Measurements from ENCODE around the gene PRAC1. TPM values are rescaled to one million over a fixed set of nuclear protein-coding genes. Genes with fewer than 3 reads are reported as not detected.

The PRAC1 gene
- total and polyA plus RNA-seq, 2 donors (not counting 1 experiment from before 2014, with no cell fraction given), result not detected

DNA sequence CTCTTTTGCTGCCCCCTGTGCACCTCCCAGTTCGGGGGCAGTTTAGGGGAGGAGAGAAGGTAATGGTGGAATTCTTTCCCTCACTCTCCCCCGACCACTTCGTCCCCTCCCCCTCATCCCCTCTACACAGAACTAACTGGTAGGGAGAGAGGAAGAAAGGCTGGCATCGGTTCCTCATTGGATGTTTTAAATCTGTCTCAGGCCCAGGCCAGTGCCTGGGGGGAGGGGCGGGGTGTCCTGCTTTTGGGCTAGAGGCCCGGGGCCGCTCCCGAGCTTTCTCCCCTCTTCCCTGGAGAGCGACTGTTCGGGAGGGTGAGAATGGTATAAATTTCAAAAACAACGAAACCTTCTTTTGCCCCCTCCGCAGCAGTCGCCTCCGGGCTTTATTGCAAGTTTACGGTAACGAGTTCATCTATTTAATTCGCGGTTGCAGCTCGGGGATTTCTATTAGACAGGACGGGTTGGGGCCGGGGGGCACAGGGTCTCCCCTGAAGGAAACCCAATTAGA lies 651 bp upstream of the PRAC1 start, which contains the start of gene PRAC2:
TSS of gene PRAC2 (plus strand) at position 271 of the 508 bp plus-strand sequence. CDS start 1,226 bp downstream, outside the sequence.
- peaks cover 84% of the 10 kb centered on the region for H3K27me3 Mint-ChIP-seq
- DNase-seq, result peak; percentile 48
- H3K9me3 ChIP-seq (ENCODE audit: control extremely low read depth in 1 of 3, control insufficient read depth in 2 of 3, insufficient read depth in 1 of 3, low read length in 2 of 3), result peaks cover 2 to 83% (median 13%) of the 10 kb centered on the region in 3 donors
- peaks cover 0 to 100% (median 91%) of the 10 kb centered on the region in 4 experiments for H3K27me3 ChIP-seq (replicated peaks in 1 of 4; ENCODE audit: control extremely low read depth in 1 of 4, control insufficient read depth in 3 of 4, insufficient read depth in 4 of 4, low read length in 3 of 4)
- no peak within 1 kb of the TSS for H3K27ac ChIP-seq (ENCODE audit: low read length in 2 of 2)
- no peaks in the 10 kb centered on the region for H3K79me2 ChIP-seq (ENCODE audit: control insufficient read depth, insufficient read depth, low read length)
- no peaks in the 10 kb centered on the region for H3K9me3 Mint-ChIP-seq (ENCODE audit: insufficient read depth)
- POLR2A ChIA-PET, result no interaction called here
- ATAC-seq (ENCODE audit: low read depth), result no peak
- H3K4me1 Mint-ChIP-seq, result peaks cover 39% of the 10 kb centered on the region
- CTCF ChIA-PET, result interaction anchor here (0.9 to 2.9 kb wide), 8 partner anchors 13 to 162 kb away, joined by 3 to 21 read pairs (median 10); no protein-coding TSS in a partner anchor
- H3K4me2 ChIP-seq (replicated peaks; ENCODE audit: low read depth, low read length, poor library complexity, severe bottlenecking), result peak within 1 kb of the TSS; percentile 54
- H3K4me3 ChIP-seq (ENCODE audit: control extremely low read depth in 1 of 5, extremely low read depth in 1 of 5, insufficient read depth in 1 of 5, low read depth in 2 of 5, low read length in 4 of 5), result peak within 1 kb of the TSS in 2 of 5 experiments; percentile 17 to 18
- no peaks in the 10 kb centered on the region for H4K20me1 ChIP-seq (ENCODE audit: control insufficient read depth, insufficient read depth, low read length, poor library complexity, severe bottlenecking)
- no peak within 1 kb of the TSS for H3K9ac ChIP-seq (ENCODE audit: low read length)
- intact Hi-C loops (cut with micrococcal nuclease), result loop anchor here (10.0 kb wide), 1 partner anchor 272 kb away; the partner anchor contains the start of gene IGF2BP1
- no peaks in the 10 kb centered on the region for H3K36me3 ChIP-seq (replicated peaks in 1 of 2; ENCODE audit: control extremely low read depth in 1 of 2, control insufficient read depth in 1 of 2, extremely low read depth in 1 of 2, insufficient read depth in 2 of 2, low read length in 1 of 2)
- TF ChIP-seq, protein P1, sequence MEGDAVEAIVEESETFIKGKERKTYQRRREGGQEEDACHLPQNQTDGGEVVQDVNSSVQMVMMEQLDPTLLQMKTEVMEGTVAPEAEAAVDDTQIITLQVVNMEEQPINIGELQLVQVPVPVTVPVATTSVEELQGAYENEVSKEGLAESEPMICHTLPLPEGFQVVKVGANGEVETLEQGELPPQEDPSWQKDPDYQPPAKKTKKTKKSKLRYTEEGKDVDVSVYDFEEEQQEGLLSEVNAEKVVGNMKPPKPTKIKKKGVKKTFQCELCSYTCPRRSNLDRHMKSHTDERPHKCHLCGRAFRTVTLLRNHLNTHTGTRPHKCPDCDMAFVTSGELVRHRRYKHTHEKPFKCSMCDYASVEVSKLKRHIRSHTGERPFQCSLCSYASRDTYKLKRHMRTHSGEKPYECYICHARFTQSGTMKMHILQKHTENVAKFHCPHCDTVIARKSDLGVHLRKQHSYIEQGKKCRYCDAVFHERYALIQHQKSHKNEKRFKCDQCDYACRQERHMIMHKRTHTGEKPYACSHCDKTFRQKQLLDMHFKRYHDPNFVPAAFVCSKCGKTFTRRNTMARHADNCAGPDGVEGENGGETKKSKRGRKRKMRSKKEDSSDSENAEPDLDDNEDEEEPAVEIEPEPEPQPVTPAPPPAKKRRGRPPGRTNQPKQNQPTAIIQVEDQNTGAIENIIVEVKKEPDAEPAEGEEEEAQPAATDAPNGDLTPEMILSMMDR (IDR thresholded peaks at IDR 0.05), result no peak
- TF ChIP-seq EZH2 (IDR thresholded peaks at IDR 0.05; ENCODE audit: borderline replicate concordance, insufficient read depth, low read depth, low read length, poor library complexity, severe bottlenecking), result no peak
- H3K27ac Mint-ChIP-seq, result peak within 1 kb of the TSS; percentile 69
- H3K4me1 ChIP-seq (ENCODE audit: control insufficient read depth in 2 of 2, insufficient read depth in 2 of 2, low read length in 2 of 2), result peaks cover 51 to 76% of the 10 kb centered on the region in 2 donors
- WGBS (ENCODE audit: insufficient coverage), result 1% methylated on average over 12 of the region's 21 CpGs
- H3K4me3 Mint-ChIP-seq, result peak within 1 kb of the TSS; percentile 62
- no peak within 1 kb of the TSS for H2AFZ ChIP-seq (ENCODE audit: insufficient read depth, low read depth, low read length, poor library complexity, severe bottlenecking)

DNA sequence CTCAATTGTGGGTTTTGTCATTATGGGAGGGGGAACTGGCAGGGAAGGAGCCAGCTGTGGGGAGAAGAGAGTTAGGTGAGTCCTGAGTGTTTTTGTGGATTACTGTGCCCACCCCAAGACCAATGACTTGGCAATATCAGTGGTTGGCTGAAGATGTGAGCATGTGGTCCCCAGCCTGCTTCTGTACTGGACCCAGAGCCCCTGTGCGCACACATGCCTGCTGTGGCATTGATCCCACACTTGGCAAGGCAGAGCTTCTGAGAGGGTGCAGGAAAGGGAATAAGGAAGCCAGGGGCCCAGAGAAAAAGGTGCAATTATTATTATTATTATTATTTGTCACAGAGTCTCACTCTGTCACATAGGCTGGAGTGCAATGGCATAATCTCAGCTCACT lies 1.3 kb downstream of the PRAC1 start:
- CTCF ChIA-PET, result interaction anchor here (1.8 kb wide), 1 partner anchor 158 kb away, joined by 5 read pairs; no protein-coding TSS in a partner anchor
- DNase-seq, result no peak
- H3K27me3 Mint-ChIP-seq, result peaks cover 78% of the 10 kb centered on the region
- POLR2A ChIA-PET, result no interaction called here
- WGBS (ENCODE audit: insufficient coverage), result no CpG with 5 or more reads among the region's 1 CpG
- H3K4me1 Mint-ChIP-seq, result peaks cover 36% of the 10 kb centered on the region
- no peaks in the 10 kb centered on the region for H3K9me3 Mint-ChIP-seq (ENCODE audit: insufficient read depth)
- no peak for TF ChIP-seq EZH2 (IDR thresholded peaks at IDR 0.05; ENCODE audit: borderline replicate concordance, insufficient read depth, low read depth, low read length, poor library complexity, severe bottlenecking)
- TF ChIP-seq, protein P1 (IDR thresholded peaks at IDR 0.05), result no peak
- H3K4me3 Mint-ChIP-seq, result no peak overlapping the region
- H2AFZ ChIP-seq (ENCODE audit: insufficient read depth, low read depth, low read length, poor library complexity, severe bottlenecking), result no peak overlapping the region
- H3K27ac Mint-ChIP-seq, result no peak overlapping the region
- no peak overlapping the region for H3K27ac ChIP-seq (ENCODE audit: low read length in 2 of 2)
- no peak overlapping the region for H3K9ac ChIP-seq (ENCODE audit: low read length)
- H3K27me3 ChIP-seq (replicated peaks in 1 of 4; ENCODE audit: control extremely low read depth in 1 of 4, control insufficient read depth in 3 of 4, insufficient read depth in 4 of 4, low read length in 3 of 4), result peaks cover 0 to 97% (median 88%) of the 10 kb centered on the region in 4 experiments
- no peaks in the 10 kb centered on the region for H3K79me2 ChIP-seq (ENCODE audit: control insufficient read depth, insufficient read depth, low read length)
- ATAC-seq (ENCODE audit: low read depth), result no peak
- no peak overlapping the region for H3K4me3 ChIP-seq (ENCODE audit: control extremely low read depth in 1 of 5, extremely low read depth in 1 of 5, insufficient read depth in 1 of 5, low read depth in 2 of 5, low read length in 4 of 5)
- H3K4me2 ChIP-seq (replicated peaks; ENCODE audit: low read depth, low read length, poor library complexity, severe bottlenecking), result no peak overlapping the region
- no peaks in the 10 kb centered on the region for H3K36me3 ChIP-seq (replicated peaks in 1 of 2; ENCODE audit: control extremely low read depth in 1 of 2, control insufficient read depth in 1 of 2, extremely low read depth in 1 of 2, insufficient read depth in 2 of 2, low read length in 1 of 2)
- H3K4me1 ChIP-seq (ENCODE audit: control insufficient read depth in 2 of 2, insufficient read depth in 2 of 2, low read length in 2 of 2), result peaks cover 47 to 61% of the 10 kb centered on the region in 2 donors
- peaks cover 2 to 76% (median 13%) of the 10 kb centered on the region in 3 donors for H3K9me3 ChIP-seq (ENCODE audit: control extremely low read depth in 1 of 3, control insufficient read depth in 2 of 3, insufficient read depth in 1 of 3, low read length in 2 of 3)
- H4K20me1 ChIP-seq (ENCODE audit: control insufficient read depth, insufficient read depth, low read length, poor library complexity, severe bottlenecking), result no peaks in the 10 kb centered on the region
- intact Hi-C loops (cut with micrococcal nuclease), result loop anchor here (10.0 kb wide), 1 partner anchor 274 kb away; the partner anchor contains the start of gene IGF2BP1
